HEK293 (cell line): ENCODE measurements around the gene S100A10.

Experiments used
- CTCF ChIA-PET: fragments of 350-600 bp; formaldehyde crosslinking; extraction: SDS; loops from one replicate; lab custom pipeline; 2021; ENCODE audit warnings: antibody characterized with exemption; lab: Yijun Ruan, JAX
- POLR2A ChIA-PET: fragments of 300-600 bp; formaldehyde crosslinking; extraction: SDS; loops from one replicate; lab custom pipeline; 2020; ENCODE audit warnings: antibody characterized with exemption, inconsistent platforms; lab: Yijun Ruan, JAX
- H3K27ac ChIP-seq: fragments of 200-500 bp; sonication (Bioruptor generic); 2 replicates; pipeline ENCODE4 v1.5.1; 2014; ENCODE audit warnings: low read depth, low read length, control low read depth, inconsistent platforms; ENCODE audit errors: extremely low read depth
- H3K36me3 ChIP-seq, 2 experiments: fragments of 200-500 bp in 1 of 2; sonication (Bioruptor generic) in 1 of 2; 1 replicate in 1 of 2; 2 replicates in 1 of 2; pipeline ENCODE4 v1.5.1; 2014 to 2017; ENCODE audit warnings: inconsistent platforms in 2 of 2, low read length in 2 of 2; ENCODE audit not compliant: control insufficient read depth in 2 of 2, insufficient read depth in 1 of 2
- H3K4me1 ChIP-seq: fragments of 200-500 bp; sonication (Bioruptor generic); 2 replicates; pipeline ENCODE4 v1.5.1; 2014; ENCODE audit warnings: mild to moderate bottlenecking, low read length, inconsistent platforms; ENCODE audit not compliant: control insufficient read depth, insufficient read depth
- H3K4me3 ChIP-seq: 2 replicates; pipeline ENCODE4 v1.5.1; 2011; ENCODE audit warnings: low read depth, mild to moderate bottlenecking, control low read depth, low read length, moderate library complexity
- H3K9me3 ChIP-seq: fragments of 200-500 bp; sonication (Bioruptor generic); 2 replicates; pipeline ENCODE4 v1.5.1; 2014; ENCODE audit warnings: low read depth, low read length, inconsistent platforms; ENCODE audit not compliant: control insufficient read depth, insufficient read depth
- AEBP2 ChIP-seq: fragments of 450-650 bp; formaldehyde crosslinking; IDR thresholded peaks from 2 replicates; pipeline ENCODE4 v1.5.1; 2016; ENCODE audit warnings: missing biosample characterization, missing genetic modification characterization, borderline replicate concordance
- INSM2 ChIP-seq: fragments of 450-650 bp; formaldehyde crosslinking; IDR thresholded peaks from 2 replicates; pipeline ENCODE4 v1.5.1; 2016; ENCODE audit warnings: missing biosample characterization, missing genetic modification characterization
- KLF16 ChIP-seq: fragments of 450-650 bp; formaldehyde crosslinking; IDR thresholded peaks from 2 replicates; pipeline ENCODE4 v1.5.1; 2017; ENCODE audit warnings: missing biosample characterization, missing genetic modification characterization
- MZF1 ChIP-seq: fragments of 450-650 bp; formaldehyde crosslinking; IDR thresholded peaks from 2 replicates; pipeline ENCODE4 v1.5.1; 2017; ENCODE audit warnings: missing biosample characterization, missing genetic modification characterization, borderline replicate concordance
- PRDM1 ChIP-seq: fragments of 450-650 bp; formaldehyde crosslinking; IDR thresholded peaks from 2 replicates; pipeline ENCODE4; 2016; ENCODE audit warnings: missing biosample characterization, missing genetic modification characterization
- PRDM10 ChIP-seq: fragments of 450-650 bp; formaldehyde crosslinking; IDR thresholded peaks from 2 replicates; pipeline ENCODE4 v1.5.1; 2016; ENCODE audit warnings: missing biosample characterization, missing genetic modification characterization
- RBAK ChIP-seq: fragments of 450-650 bp; formaldehyde crosslinking; IDR thresholded peaks from 2 replicates; pipeline ENCODE4 v1.5.1; 2016; ENCODE audit warnings: missing biosample characterization, missing genetic modification characterization
- ZNF211 ChIP-seq: fragments of 450-650 bp; formaldehyde crosslinking; IDR thresholded peaks from 2 replicates; pipeline ENCODE4 v1.5.1; 2016; ENCODE audit warnings: low read depth, missing biosample characterization, missing genetic modification characterization
- ZNF214 ChIP-seq: fragments of 450-650 bp; formaldehyde crosslinking; IDR thresholded peaks from 2 replicates; pipeline ENCODE4 v1.5.1; 2017; ENCODE audit warnings: missing biosample characterization, mild to moderate bottlenecking, missing genetic modification characterization, borderline replicate concordance
- ZNF280C ChIP-seq: fragments of 450-650 bp; formaldehyde crosslinking; IDR thresholded peaks from 2 replicates; pipeline ENCODE4 v1.5.1; 2016; ENCODE audit warnings: missing biosample characterization, missing genetic modification characterization
- ZNF292 ChIP-seq: fragments of 450-650 bp; formaldehyde crosslinking; IDR thresholded peaks from 2 replicates; pipeline ENCODE4 v1.5.1; 2016; ENCODE audit warnings: low read depth, missing biosample characterization, missing genetic modification characterization, borderline replicate concordance
- ZNF311 ChIP-seq: fragments of 450-650 bp; formaldehyde crosslinking; IDR thresholded peaks from 2 replicates; pipeline ENCODE4 v1.5.1; 2017; ENCODE audit warnings: missing biosample characterization, missing genetic modification characterization, borderline replicate concordance
- ZNF654 ChIP-seq: fragments of 450-650 bp; formaldehyde crosslinking; IDR thresholded peaks from 2 replicates; pipeline ENCODE4 v1.5.1; 2016; ENCODE audit warnings: low read depth, missing biosample characterization, missing genetic modification characterization
- ZNF707 ChIP-seq: fragments of 450-650 bp; formaldehyde crosslinking; IDR thresholded peaks from 2 replicates; pipeline ENCODE4 v1.5.1; 2016; ENCODE audit warnings: missing biosample characterization, missing genetic modification characterization
- ZNF777 ChIP-seq: fragments of 450-650 bp; formaldehyde crosslinking; IDR thresholded peaks from 2 replicates; pipeline ENCODE4 v1.5.1; 2017; ENCODE audit warnings: missing biosample characterization, missing genetic modification characterization, borderline replicate concordance
- ZSCAN18 ChIP-seq: fragments of 450-650 bp; formaldehyde crosslinking; IDR thresholded peaks from 2 replicates; pipeline ENCODE4 v1.5.1; 2016; ENCODE audit warnings: missing biosample characterization, missing genetic modification characterization

Gene S100A10

GRCh38 chr1:151961833-151962232 lies 31.8 kb downstream of the S100A10 start:
- POLR2A ChIA-PET = no interaction called here
- CTCF ChIA-PET = interaction anchor here (0.8 kb wide), 1 partner anchor 9 kb away, joined by 3 read pairs; no protein-coding TSS in a partner anchor
- Histone ChIP-seq H3K4me1 (no peaks in the 10 kb centered on the region), H3K36me3 (no peaks in the 10 kb centered on the region), H3K4me3 (no peak overlapping the region), H3K9me3 (no peaks in the 10 kb centered on the region), H3K27ac (no peak overlapping the region)
- TF ChIP-seq ZNF214 (tag by site-specific recombination) = no peak
- no peak for TF ChIP-seq ZNF292 (tag by site-specific recombination)
- TF ChIP-seq KLF16 (tag by site-specific recombination) = no peak
- TF ChIP-seq RBAK = no peak
- TF ChIP-seq ZNF777 (tag by site-specific recombination) = no peak
- TF ChIP-seq ZNF654 (tag by site-specific recombination) = no peak
- TF ChIP-seq PRDM1 (tag by site-specific recombination) = no peak
- TF ChIP-seq ZNF311 (tag by site-specific recombination) = no peak
- TF ChIP-seq PRDM10 (tag by site-specific recombination) = no peak
- TF ChIP-seq ZNF211 (tag by site-specific recombination) = no peak
- no peak for TF ChIP-seq AEBP2
- TF ChIP-seq ZNF707 = no peak
- no peak for TF ChIP-seq ZNF280C (tag by site-specific recombination)
- TF ChIP-seq INSM2 (tag by site-specific recombination) = no peak

- no peak overlapping the region for H3K4me3 ChIP-seq
- H3K27ac ChIP-seq = no peak overlapping the region
- no peaks in the 10 kb centered on the region for H3K9me3 ChIP-seq
- no peaks in the 10 kb centered on the region for H3K36me3 ChIP-seq
- CTCF ChIA-PET = no interaction called here
- H3K4me1 ChIP-seq = no peaks in the 10 kb centered on the region
- POLR2A ChIA-PET = interaction anchor here (0.7 kb wide), 1 partner anchor 84 kb away, joined by 3 read pairs; no protein-coding TSS in a partner anchor
- TF ChIP-seq PRDM10 (tag by site-specific recombination) = no peak
- TF ChIP-seq MZF1 (tag by site-specific recombination) = no peak
- TF ChIP-seq ZSCAN18 (tag by site-specific recombination) = no peak
These were observed 32.7 kb downstream of the S100A10 start for GRCh38 chr1:151960780-151961513.
